Naive B cell (primary cell): ENCODE measurements around the gene HEATR9. TPM values are rescaled to one million over a fixed set of nuclear protein-coding genes. Genes with fewer than 3 reads are reported as not detected.

Experiments used
- ATAC-seq, 2 donors: fragments of 150-1000 bp; cut with Tn5 transposase; 2 replicates each; pipeline ENCODE4 v1.10.0; 2021; ENCODE audit warnings: low read depth in 2 of 2, mild to moderate bottlenecking in 2 of 2, moderate library complexity in 2 of 2
- DNase-seq: peaks from one replicate; pipeline ENCODE4 v3.0.0; 2022
- H3K27ac Mint-ChIP-seq, 6 donors: one replicate each; pipeline ENCODE4 v1.8.0; 2020 to 2022; ENCODE audit warnings: mild to moderate bottlenecking in 6 of 6, mixed read lengths in 6 of 6, moderate library complexity in 5 of 6, inconsistent platforms in 2 of 6
- H3K27me3 Mint-ChIP-seq, 3 donors: one replicate each; pipeline ENCODE4 v1.8.0; 2021 to 2022; ENCODE audit warnings: mixed read lengths in 3 of 3, mild to moderate bottlenecking in 1 of 3
- H3K36me3 Mint-ChIP-seq, 2 donors: one replicate each; pipeline ENCODE4 v1.8.0; 2020 to 2022; ENCODE audit warnings: mixed read lengths in 2 of 2, inconsistent platforms in 1 of 2, mild to moderate bottlenecking in 1 of 2
- H3K4me1 Mint-ChIP-seq, 3 donors: one replicate each; pipeline ENCODE4 v1.8.0; 2020 to 2022; ENCODE audit warnings: mixed read lengths in 3 of 3, inconsistent platforms in 1 of 3, mild to moderate bottlenecking in 1 of 3, moderate library complexity in 1 of 3
- H3K4me3 Mint-ChIP-seq, 8 donors: one replicate each; pipeline ENCODE4 v1.8.0; 2020 to 2022; ENCODE audit warnings: mild to moderate bottlenecking in 8 of 8, mixed read lengths in 8 of 8, moderate library complexity in 8 of 8, inconsistent platforms in 2 of 8
- H3K9me3 Mint-ChIP-seq, 7 donors: one replicate each; pipeline ENCODE4 v1.8.0; 2020 to 2022; ENCODE audit warnings: mixed read lengths in 7 of 7, mild to moderate bottlenecking in 5 of 7, inconsistent platforms in 2 of 7, moderate library complexity in 1 of 7
- polyA plus RNA-seq, 6 donors: library from polyadenylated mRNA; unstranded; fragments of 300-500 nt; fragmentation: Illumina TruSeq; gene quantifications; one replicate each; pipeline ENCODE4 v1.2.3, GENCODE V29; 2021; ENCODE audit warnings: low read depth in 6 of 6

HEATR9 gene
- polyA plus RNA-seq, 6 donors from 2014 or later = not detected

DNA sequence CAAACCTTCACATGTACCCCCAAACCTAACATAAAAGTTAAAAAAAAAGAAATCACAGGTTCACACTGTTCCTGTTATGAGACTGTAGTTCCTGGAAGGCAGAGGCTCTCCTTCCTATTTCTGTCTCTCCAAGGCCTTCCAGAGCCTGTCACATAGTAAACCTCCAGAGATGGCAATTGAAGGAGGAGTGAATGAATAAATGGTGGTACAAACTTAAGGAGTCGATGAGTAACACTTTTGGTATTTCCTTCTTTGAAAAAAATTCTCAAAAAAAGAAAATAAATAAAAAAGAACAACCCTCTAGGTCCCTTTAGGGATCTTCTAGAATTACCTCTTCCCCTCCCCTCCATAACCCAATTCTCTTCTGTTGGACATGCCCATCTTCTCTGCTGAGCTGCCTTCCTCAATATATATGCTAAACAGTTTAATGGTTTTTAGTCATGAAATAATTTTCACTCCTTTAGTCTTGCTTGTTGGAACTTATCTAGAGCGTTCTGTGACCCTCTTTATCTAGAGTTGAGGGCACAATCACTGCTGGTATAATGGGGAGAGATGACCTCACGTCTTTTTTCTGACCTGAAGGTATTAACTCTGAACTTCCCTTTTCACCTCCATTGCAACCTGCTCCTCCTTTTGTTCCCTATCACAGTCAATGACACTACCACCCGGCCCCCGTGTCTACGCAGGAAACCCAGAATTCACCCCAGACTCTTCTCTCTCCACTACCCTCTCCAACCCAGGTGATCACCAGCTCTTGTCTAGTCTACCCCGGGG, 61.1 kb downstream of the HEATR9 start:
- H3K4me1 Mint-ChIP-seq = peaks cover 25 to 42% (median 25%) of the 10 kb centered on the region in 3 donors
- H3K27me3 Mint-ChIP-seq = no peaks in the 10 kb centered on the region
- no peaks in the 10 kb centered on the region for H3K36me3 Mint-ChIP-seq
- H3K27ac Mint-ChIP-seq = peak overlapping the region in 3 of 6 donors; percentile 87 to 96 (median 92)
- ATAC-seq (no peak), DNase-seq (no peak)
- no peaks in the 10 kb centered on the region for H3K9me3 Mint-ChIP-seq
- H3K4me3 Mint-ChIP-seq = peak overlapping the region in 7 of 8 donors; percentile 25 to 99 (median 92)

Other genes with a start within 250 kb of the HEATR9 start
- gene RASL10B, start 137.3 kb downstream of the HEATR9 start, polyA plus RNA-seq = not detected
- gene GAS2L2, start 115.7 kb downstream of the HEATR9 start, polyA plus RNA-seq = not detected
- not detected for gene C17orf50, start 108.0 kb downstream of the HEATR9 start, polyA plus RNA-seq
- gene MMP28, start 73.2 kb downstream of the HEATR9 start, polyA plus RNA-seq = under 1 TPM in 1 of 6 donors, not detected in 5; 0.21 TPM
- gene TAF15, start 59.4 kb downstream of the HEATR9 start, polyA plus RNA-seq = 10 to 100 TPM; 16.6 to 44.4 (median 21.7) TPM
- 10 to 100 TPM in 4 of 6 donors, 1 to 10 TPM in 2; 4.9 to 15.3 (median 12.7) TPM for gene CCL5, start 11.5 kb upstream of the HEATR9 start, polyA plus RNA-seq
- not detected for gene RDM1, start 61.9 kb upstream of the HEATR9 start, polyA plus RNA-seq
- gene LYZL6, start 74.8 kb upstream of the HEATR9 start, polyA plus RNA-seq = not detected
- gene CCL16, start 112.6 kb upstream of the HEATR9 start, polyA plus RNA-seq = not detected
- not detected for gene CCL14, start 117.8 kb upstream of the HEATR9 start, polyA plus RNA-seq
- not detected for gene CCL15, start 132.7 kb upstream of the HEATR9 start, polyA plus RNA-seq
- not detected for gene CCL23, start 149.1 kb upstream of the HEATR9 start, polyA plus RNA-seq
- not detected for gene CCL18, start 195.4 kb upstream of the HEATR9 start, polyA plus RNA-seq
- 10 to 100 TPM in 3 of 6 donors, 1 to 10 TPM in 3; 7.0 to 36.8 (median 13.0) TPM for gene CCL3, start 221.3 kb upstream of the HEATR9 start, polyA plus RNA-seq
- gene CCL4, start 234.9 kb upstream of the HEATR9 start, polyA plus RNA-seq = 10 to 100 TPM in 3 of 6 donors, 1 to 10 TPM in 2, under 1 TPM in 1; 0.79 to 43.5 (median 19.5) TPM